NCI-H510A (cell line): ENCODE results near the gene SCNN1G.
A peak's percentile ranks its signal among the peaks of the same experiment; 100 is the strongest.
"Not testable (repeated sequence)": the region's sequence is repeated elsewhere in the genome, so short reads cannot be mapped to it uniquely, and the experiment has no call there.

Experiments used
- DNase-seq: peaks from one replicate; lab custom pipeline; 2025; lab: John Stamatoyannopoulos, UW

SCNN1G gene

GRCh38 chr16:23182679-23183542, at the start of gene SCNN1G:
Gene SCNN1G, plus strand, starts transcription at chr16:23182745. Its CDS starts 3,527 bp downstream, at chr16:23186272.
- DNase-seq, result peak; percentile 28

GRCh38 chr16:23132775-23133463, 49.6 kb upstream of the SCNN1G start:
- DNase-seq, result no peak

GRCh38 chr16:23134274-23134673, 48.3 kb upstream of the SCNN1G start:
- DNase-seq, result no peak

GRCh38 chr16:23137256-23137655, 45.3 kb upstream of the SCNN1G start:
- no peak for DNase-seq

GRCh38 chr16:23137818-23138217, 44.7 kb upstream of the SCNN1G start:
- DNase-seq, result no peak

GRCh38 chr16:23140107-23140506, 42.4 kb upstream of the SCNN1G start:
- no peak for DNase-seq

GRCh38 chr16:23141033-23141432, 41.5 kb upstream of the SCNN1G start:
- DNase-seq, result no peak

- DNase-seq, result no peak
Measured at GRCh38 chr16:23141500-23141899, 41.0 kb upstream of the SCNN1G start.

DNA sequence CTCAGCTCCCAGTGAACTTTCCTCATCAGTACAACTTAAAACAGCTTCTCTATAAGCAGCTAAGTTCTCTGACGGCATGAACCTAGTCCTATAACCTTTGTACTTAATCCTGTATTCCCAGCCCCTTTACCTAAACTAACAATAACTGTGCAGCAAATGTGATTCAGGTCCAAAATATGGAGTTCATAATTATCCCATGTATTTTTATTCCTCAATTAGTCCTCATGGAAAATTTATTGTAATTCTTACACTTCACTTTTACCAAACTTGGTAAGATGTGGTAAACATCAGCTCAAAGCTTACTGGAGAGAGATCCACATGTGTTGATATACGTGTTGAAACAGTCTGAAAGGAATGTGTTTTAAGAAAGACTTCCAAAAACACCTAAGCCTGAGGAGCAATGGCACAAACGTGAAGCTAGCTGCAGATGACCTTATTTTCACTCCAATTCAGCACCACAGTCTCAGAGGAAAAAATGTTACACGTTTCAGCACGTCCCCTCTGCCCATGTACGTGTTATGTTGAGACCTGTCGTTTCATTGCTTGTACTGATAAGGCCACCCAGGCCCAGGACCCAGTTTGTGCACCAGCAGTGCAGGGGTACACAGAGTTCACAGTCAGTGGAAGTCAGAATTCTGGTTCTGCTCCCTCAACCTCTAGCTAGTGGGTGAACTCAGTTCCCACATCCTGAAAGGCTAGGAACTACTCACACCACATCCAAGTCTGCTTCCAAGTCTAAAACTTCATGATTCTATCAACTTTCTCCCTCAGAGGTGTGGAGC, 40.4 kb upstream of the SCNN1G start:
- no peak for DNase-seq

- no peak for DNase-seq
Measured at GRCh38 chr16:23143391-23143790, 39.2 kb upstream of the SCNN1G start.

- DNase-seq, result not testable (repeated sequence)
Measured at GRCh38 chr16:23144393-23144792, 38.2 kb upstream of the SCNN1G start.

- DNase-seq, result no peak
Measured at GRCh38 chr16:23145186-23145585, 37.4 kb upstream of the SCNN1G start.

DNA sequence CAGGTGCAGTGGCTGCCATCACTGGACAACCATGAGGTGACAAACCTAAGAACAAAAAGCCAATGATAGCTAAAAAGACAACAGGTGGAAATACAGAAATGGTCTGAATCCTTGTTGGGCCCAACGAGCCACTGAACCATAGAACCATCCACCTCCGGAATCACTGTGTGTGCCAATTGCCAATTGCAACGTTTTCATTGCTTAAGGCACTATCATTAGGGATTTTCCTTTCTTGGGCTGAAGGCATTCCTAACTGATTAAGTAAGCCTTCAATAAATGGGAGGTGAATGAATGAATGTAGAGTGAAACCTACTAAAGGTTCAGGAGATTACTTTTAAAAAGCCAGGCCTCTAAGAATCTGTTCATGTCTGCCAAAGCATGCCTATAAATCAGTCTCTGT, 36.9 kb upstream of the SCNN1G start:
- DNase-seq, result no peak

GRCh38 chr16:23146877-23147601, 35.5 kb upstream of the SCNN1G start:
- no peak for DNase-seq

DNA sequence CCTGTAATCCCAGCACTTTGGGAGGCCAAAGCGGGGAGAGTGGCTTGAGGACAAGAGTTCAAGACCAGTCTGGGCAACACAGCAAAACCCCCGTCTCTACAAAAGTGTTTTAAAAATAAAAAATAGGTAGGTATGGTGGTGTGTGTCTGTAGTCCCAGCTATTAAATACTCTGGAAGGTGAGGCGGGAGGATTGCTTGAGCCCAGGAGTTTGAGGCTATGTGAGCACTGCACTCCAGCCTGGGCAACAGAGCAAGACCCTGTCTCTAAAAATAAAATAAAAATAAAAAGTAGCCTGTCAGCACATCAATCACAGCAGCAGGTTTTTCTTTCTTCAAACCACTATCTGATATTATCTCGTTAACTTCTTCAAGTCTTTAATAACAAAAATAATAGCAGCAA, 34.9 kb upstream of the SCNN1G start:
- no peak for DNase-seq

GRCh38 chr16:23148166-23148512, 34.4 kb upstream of the SCNN1G start:
- DNase-seq, result no peak

DNA sequence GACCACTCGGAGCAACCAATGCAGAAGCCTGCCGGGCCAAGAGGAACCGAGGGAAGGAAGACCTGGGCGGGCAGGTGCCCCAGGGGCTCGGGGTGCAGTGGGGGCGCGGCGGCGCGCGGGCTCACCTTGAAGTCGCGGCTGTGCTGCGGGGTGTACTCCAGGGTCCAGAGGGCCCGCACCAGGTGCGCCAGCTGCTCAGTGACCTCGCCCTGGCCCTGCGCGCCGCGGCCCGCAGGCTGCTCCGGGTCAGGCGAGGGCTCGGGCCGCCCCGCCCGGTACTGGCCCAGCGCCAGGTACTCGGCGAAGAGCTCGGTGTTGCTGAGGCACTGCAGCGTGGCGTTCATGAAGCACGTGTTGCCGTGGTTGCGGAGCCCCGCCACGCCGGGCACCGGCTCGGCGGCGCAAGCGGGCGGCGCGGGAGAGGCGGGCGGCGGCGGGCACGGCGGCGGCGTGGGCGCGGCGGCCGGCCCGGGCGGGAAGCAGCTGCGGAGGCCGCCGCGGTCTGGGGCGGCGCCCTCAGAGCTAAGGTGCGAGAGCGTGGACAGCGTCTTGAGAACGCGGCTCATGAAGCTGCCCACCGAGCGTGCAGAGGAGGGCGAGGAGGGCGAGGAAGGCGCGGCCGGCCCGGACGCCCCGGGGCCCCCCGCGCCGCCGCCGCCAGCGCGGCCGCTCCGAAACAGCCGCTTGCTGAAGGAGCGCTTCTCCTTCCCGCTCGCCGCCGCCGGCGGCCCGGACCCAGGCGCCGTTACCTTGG, 33.9 kb upstream of the SCNN1G start:
- peak; percentile 70 for DNase-seq

GRCh38 chr16:23149267-23149992, 33.1 kb upstream of the SCNN1G start, which contains the start of gene USP31:
Gene USP31, minus strand, starts transcription at chr16:23149452. Its CDS starts 182 bp downstream, at chr16:23149270.
- DNase-seq, result peak; percentile 98

GRCh38 chr16:23149993-23150364, 32.6 kb upstream of the SCNN1G start:
- no peak for DNase-seq

DNA sequence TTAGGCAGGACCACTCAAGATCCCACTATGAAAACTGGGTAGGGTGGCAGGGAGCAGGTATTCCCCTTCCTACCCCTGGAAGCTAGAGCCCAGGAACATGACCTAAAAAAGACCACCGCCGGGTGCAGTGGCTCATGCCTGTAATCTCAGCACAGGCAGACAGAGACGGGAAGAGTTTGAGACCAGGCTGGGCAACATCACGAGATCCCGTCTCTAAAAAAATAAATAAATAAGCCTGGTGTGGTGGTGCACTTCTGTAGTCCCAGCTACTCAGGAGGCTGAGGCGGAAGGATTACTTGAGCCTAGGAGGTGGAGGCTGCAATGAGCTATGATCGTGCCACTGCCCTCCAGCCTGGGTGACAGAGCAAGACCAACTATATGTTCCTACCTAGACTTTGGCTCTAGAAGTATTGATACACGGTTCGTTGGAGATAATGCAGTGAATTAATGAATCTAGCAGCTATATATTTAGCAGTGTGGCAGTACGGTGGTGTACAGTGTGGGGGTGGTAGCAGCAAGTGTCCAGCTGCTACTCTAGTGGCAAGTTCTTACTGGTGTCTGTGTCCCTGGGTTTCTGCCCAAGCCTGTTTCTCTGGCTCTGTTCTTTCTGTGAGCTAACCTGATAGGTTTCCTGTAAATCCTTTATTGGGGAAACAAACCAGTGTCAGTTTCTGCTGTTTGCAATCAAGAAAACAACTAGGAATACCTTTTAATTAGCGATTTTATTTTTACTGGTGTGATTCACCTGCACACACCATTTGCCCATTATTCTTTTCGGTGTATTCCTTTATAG, 30.0 kb upstream of the SCNN1G start:
- no peak for DNase-seq
